Memory B cell (primary cell): ENCODE results near the gene GGT5.
"Not testable (repeated sequence)": the region's sequence is repeated elsewhere in the genome, so short reads cannot be mapped to it uniquely, and the experiment has no call there.

Experiments used
- ATAC-seq: fragments of 150-1000 bp; cut with Tn5 transposase; 2 replicates; pipeline ENCODE4 v1.10.0; 2021; ENCODE audit warnings: low read depth, mild to moderate bottlenecking, moderate library complexity
- DNase-seq, 2 donors: peaks; one replicate each; pipeline ENCODE4 v3.0.0; 2022; ENCODE audit warnings: low spot score in 2 of 2
- H3K27ac Mint-ChIP-seq: one replicate; pipeline ENCODE4 v1.8.0; 2022; ENCODE audit warnings: mild to moderate bottlenecking, moderate library complexity, mixed read lengths
- H3K27me3 Mint-ChIP-seq: one replicate; pipeline ENCODE4 v1.8.0; 2022; ENCODE audit warnings: mixed read lengths
- H3K36me3 Mint-ChIP-seq: one replicate; pipeline ENCODE4 v1.8.0; 2022; ENCODE audit warnings: mild to moderate bottlenecking, mixed read lengths
- H3K4me1 Mint-ChIP-seq: one replicate; pipeline ENCODE4 v1.8.0; 2022; ENCODE audit warnings: mixed read lengths
- H3K4me3 Mint-ChIP-seq: one replicate; pipeline ENCODE4 v1.8.0; 2022; ENCODE audit warnings: mild to moderate bottlenecking, moderate library complexity, mixed read lengths
- H3K9me3 Mint-ChIP-seq: one replicate; pipeline ENCODE4 v1.8.0; 2022; ENCODE audit warnings: mixed read lengths

GGT5 gene

GRCh38 chr22:24232725-24233124 is 12.2 kb downstream of the GGT5 start:
- Mint-ChIP-seq H3K27ac (no peak overlapping the region), H3K27me3 (no peaks in the 10 kb centered on the region), H3K36me3 (no peaks in the 10 kb centered on the region), H3K4me1 (peaks cover 4% of the 10 kb centered on the region), H3K9me3 (no peaks in the 10 kb centered on the region), H3K4me3 (no peak overlapping the region)
- ATAC-seq (no peak), DNase-seq (no peak)

DNA sequence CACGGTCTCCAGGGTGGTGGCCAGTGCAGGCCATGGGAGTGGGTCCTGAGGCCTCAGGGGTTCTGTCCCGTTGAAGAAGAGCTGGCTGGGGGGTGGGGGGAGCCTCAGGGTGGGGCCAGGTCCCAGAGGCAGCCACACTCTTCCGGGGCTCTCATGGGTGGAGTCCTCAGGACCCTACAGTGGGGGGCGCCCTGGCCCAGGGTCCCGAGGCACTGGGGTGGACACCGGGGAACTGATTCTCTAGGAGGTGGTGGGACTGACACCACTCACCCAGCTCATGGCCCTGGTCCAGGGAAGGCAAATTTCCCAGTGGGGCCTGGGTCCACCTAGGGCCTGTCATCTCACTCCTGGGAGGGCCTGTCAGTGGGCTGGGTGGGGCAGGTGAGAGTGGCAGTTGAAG is 12.8 kb downstream of the GGT5 start:
- DNase-seq (no peak), ATAC-seq (no peak)
- no peaks in the 10 kb centered on the region for H3K36me3 Mint-ChIP-seq
- H3K4me1 Mint-ChIP-seq: peaks cover 4% of the 10 kb centered on the region
- no peaks in the 10 kb centered on the region for H3K27me3 Mint-ChIP-seq
- H3K27ac Mint-ChIP-seq: no peak overlapping the region
- H3K4me3 Mint-ChIP-seq: no peak overlapping the region
- H3K9me3 Mint-ChIP-seq: no peaks in the 10 kb centered on the region

DNA sequence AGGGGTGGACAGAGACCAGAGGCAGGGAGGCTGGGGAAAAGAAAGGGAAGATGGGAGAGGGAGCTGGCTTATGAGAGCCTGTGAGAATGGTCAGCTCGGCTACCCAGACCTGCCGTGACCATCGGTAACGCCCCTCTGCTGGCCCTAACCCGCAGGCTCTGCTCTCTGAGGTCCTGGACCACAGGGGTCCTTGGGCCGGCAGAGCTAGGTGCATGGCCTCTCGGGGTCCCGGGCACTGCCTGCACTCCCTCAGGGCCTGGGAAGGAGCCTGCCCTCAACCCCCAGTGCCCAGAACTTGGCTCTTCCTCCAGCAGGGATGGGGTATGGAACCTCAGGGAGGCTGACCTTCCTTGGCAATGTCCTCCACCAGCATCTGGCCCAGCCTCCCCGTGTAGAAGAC is 13.2 kb downstream of the GGT5 start:
- Mint-ChIP-seq H3K27me3 (no peaks in the 10 kb centered on the region), H3K36me3 (no peaks in the 10 kb centered on the region), H3K4me3 (no peak overlapping the region), H3K27ac (no peak overlapping the region), H3K9me3 (no peaks in the 10 kb centered on the region), H3K4me1 (peaks cover 4% of the 10 kb centered on the region)
- no peak for DNase-seq
- no peak for ATAC-seq

DNA sequence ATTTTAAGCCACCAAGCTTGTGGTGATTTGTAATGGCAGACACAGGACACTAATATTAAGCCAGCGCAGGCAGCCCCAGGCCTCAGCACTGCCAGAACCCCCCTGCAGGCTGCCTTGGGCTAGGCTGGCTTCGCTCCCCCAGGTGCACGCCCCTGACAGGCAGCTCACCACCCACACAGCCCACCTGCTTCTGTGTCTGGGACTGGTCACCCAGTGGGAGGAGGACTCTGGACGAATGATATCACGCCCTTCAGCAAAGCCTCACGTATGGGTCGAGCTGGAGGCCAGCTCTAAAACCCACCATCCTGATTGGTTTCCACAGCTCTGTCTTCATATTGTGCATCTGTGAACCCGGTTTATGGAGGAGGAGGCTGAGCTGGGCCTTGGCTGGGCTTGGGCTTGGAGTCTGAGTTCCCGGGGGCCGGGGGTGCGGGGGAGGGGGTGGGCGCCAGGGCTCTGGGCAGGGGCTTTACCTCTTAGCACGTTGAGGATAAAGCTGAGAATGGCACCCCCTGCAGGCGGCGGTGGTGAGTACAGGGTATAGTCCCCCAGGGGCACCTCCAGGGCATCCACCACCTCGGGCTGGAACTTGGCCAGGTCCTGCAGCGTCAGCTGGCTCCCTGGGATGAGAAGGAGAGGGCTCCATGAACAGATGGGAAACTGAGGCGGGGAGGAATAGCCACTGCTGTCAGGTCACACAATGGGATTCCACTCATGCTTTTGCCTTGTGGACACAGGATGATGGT is 13.8 kb downstream of the GGT5 start:
- Mint-ChIP-seq H3K36me3 (no peaks in the 10 kb centered on the region), H3K4me1 (peaks cover 4% of the 10 kb centered on the region), H3K9me3 (no peaks in the 10 kb centered on the region), H3K4me3 (no peak overlapping the region), H3K27ac (no peak overlapping the region), H3K27me3 (no peaks in the 10 kb centered on the region)
- peak; percentile 84 for ATAC-seq
- peak; percentile 62 to 79 for DNase-seq

DNA sequence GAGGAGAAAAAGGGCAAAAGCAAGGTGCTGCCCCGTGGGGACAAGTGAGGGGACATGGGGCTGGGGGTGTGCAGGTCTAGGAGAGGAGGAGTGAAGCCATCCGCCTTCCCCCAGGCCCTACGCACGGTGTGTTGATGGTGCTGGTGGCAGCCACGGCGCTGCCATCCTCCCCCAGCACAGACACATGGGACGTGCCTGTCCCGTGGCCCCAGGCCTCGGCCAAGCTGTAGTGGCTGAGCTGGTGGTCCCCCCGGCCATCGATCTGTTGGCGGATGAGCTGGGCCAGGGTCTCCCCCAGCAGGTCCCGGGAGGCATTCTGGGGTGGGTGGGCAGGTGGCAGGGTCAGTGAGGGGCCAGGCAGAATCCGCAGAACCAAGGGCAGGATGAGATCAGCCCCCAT is 18.9 kb downstream of the GGT5 start:
- ATAC-seq: no peak
- H3K9me3 Mint-ChIP-seq: peaks cover 1% of the 10 kb centered on the region
- no peaks in the 10 kb centered on the region for H3K27me3 Mint-ChIP-seq
- no peaks in the 10 kb centered on the region for H3K4me1 Mint-ChIP-seq
- no peak overlapping the region for H3K4me3 Mint-ChIP-seq
- no peak overlapping the region for H3K27ac Mint-ChIP-seq
- no peaks in the 10 kb centered on the region for H3K36me3 Mint-ChIP-seq
- DNase-seq: no peak

DNA sequence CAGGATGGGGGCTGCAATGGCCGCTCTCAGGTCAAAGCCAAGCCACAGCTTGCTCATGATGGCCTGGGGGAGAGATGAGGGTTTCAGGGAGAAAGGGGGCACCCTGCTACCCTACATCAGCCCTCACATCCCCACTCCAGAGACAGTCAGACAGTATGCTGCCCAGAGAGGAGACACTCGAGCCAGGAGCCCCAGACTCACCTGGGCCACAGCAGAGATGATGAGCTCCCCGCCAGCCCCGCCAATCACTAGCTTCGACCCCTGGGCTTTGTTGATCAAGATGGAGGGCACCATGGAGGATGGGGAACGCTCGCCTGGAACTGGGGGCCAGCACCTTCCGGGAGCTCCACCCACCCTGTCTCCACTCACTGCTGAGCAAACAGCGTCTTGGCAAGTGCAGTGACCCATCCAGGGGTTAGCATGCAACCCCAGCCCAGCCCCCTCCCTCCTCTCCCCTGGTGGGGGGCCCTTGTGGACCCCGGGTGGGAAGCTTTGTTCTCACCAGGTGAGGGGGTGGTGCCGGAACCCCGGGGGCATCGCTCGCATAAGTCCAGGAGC is 19.8 kb downstream of the GGT5 start:
- Mint-ChIP-seq H3K27me3 (no peaks in the 10 kb centered on the region), H3K27ac (no peak overlapping the region), H3K4me3 (no peak overlapping the region), H3K4me1 (no peaks in the 10 kb centered on the region), H3K36me3 (no peaks in the 10 kb centered on the region), H3K9me3 (peaks cover 1% of the 10 kb centered on the region)
- ATAC-seq: no peak
- no peak for DNase-seq

DNA sequence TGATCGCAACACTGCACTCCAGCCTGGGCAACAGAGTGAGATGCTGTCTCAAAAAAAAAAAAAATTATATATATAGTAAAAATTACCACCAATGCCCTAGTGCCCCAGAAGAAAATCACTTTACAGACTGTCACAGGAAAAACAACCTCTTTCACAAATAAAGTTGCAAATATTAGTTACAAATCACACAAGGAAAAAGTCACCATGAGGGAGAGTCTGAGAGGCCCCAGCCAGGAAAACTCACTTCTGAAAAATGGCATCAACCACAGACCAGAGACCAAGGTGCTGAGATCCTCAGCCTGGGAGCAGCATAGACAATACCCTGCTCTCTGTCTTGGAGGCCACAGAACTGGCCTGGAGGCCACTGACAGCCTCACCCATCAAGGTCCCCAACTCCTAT is 20.4 kb downstream of the GGT5 start:
- H3K4me3 Mint-ChIP-seq: no peak overlapping the region
- H3K4me1 Mint-ChIP-seq: no peaks in the 10 kb centered on the region
- H3K27me3 Mint-ChIP-seq: no peaks in the 10 kb centered on the region
- ATAC-seq (no peak), DNase-seq (no peak)
- H3K36me3 Mint-ChIP-seq: no peaks in the 10 kb centered on the region
- H3K9me3 Mint-ChIP-seq: peaks cover 1% of the 10 kb centered on the region
- no peak overlapping the region for H3K27ac Mint-ChIP-seq

- peaks cover 1% of the 10 kb centered on the region for H3K27me3 Mint-ChIP-seq
- H3K4me3 Mint-ChIP-seq: no peak overlapping the region
- no peaks in the 10 kb centered on the region for H3K36me3 Mint-ChIP-seq
- ATAC-seq (no peak), DNase-seq (no peak)
- H3K4me1 Mint-ChIP-seq: no peaks in the 10 kb centered on the region
- H3K9me3 Mint-ChIP-seq: peaks cover 1% of the 10 kb centered on the region
- H3K27ac Mint-ChIP-seq: no peak overlapping the region
Observed at GRCh38 chr22:24219750-24220149, 25.1 kb downstream of the GGT5 start.

DNA sequence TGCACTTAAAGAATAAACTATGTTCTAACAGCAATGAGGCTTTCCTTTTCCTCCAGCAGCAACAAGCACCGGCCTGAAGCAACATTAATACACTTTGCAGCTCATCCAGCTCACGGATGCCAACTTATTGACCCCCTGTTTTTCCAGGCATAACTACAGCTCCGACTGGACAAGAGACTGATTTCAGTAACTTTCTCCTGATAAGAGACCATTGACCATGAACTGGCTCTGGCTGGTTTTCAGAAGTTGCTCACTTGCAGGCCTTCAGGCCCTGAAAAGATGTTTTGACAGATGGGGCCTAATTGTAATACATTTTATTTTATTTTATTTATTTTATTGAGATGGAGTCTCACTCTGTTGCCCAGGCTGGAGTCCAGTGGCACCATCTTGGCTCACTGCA is 27.5 kb downstream of the GGT5 start:
- Mint-ChIP-seq H3K9me3 (no peaks in the 10 kb centered on the region), H3K27ac (no peak overlapping the region), H3K4me3 (no peak overlapping the region), H3K36me3 (no peaks in the 10 kb centered on the region), H3K4me1 (no peaks in the 10 kb centered on the region), H3K27me3 (peaks cover 5% of the 10 kb centered on the region)
- DNase-seq (no peak), ATAC-seq (no peak)

- H3K27ac Mint-ChIP-seq: no peak overlapping the region
- no peak for DNase-seq
- ATAC-seq: no peak
- no peaks in the 10 kb centered on the region for H3K4me1 Mint-ChIP-seq
- no peak overlapping the region for H3K4me3 Mint-ChIP-seq
- no peaks in the 10 kb centered on the region for H3K36me3 Mint-ChIP-seq
- H3K9me3 Mint-ChIP-seq: no peaks in the 10 kb centered on the region
- H3K27me3 Mint-ChIP-seq: peaks cover 5% of the 10 kb centered on the region
Observed at GRCh38 chr22:24216541-24217209, 28.2 kb downstream of the GGT5 start.

- DNase-seq (no peak), ATAC-seq (no peak)
- no peak overlapping the region for H3K4me3 Mint-ChIP-seq
- no peak overlapping the region for H3K27ac Mint-ChIP-seq
- no peaks in the 10 kb centered on the region for H3K4me1 Mint-ChIP-seq
- H3K27me3 Mint-ChIP-seq: peaks cover 5% of the 10 kb centered on the region
- H3K9me3 Mint-ChIP-seq: no peaks in the 10 kb centered on the region
- H3K36me3 Mint-ChIP-seq: no peaks in the 10 kb centered on the region
Observed at GRCh38 chr22:24214467-24215285, 30.2 kb downstream of the GGT5 start.

GRCh38 chr22:24213111-24213510 is 31.8 kb downstream of the GGT5 start:
- not testable (repeated sequence) for H3K4me1 Mint-ChIP-seq, H3K27me3 Mint-ChIP-seq, ATAC-seq, H3K27ac Mint-ChIP-seq, H3K36me3 Mint-ChIP-seq, H3K4me3 Mint-ChIP-seq, H3K9me3 Mint-ChIP-seq, DNase-seq

GRCh38 chr22:24211716-24212115 is 33.2 kb downstream of the GGT5 start:
- not testable (repeated sequence) for ATAC-seq, H3K36me3 Mint-ChIP-seq, H3K4me3 Mint-ChIP-seq, H3K4me1 Mint-ChIP-seq, H3K27me3 Mint-ChIP-seq, H3K9me3 Mint-ChIP-seq, DNase-seq, H3K27ac Mint-ChIP-seq

GRCh38 chr22:24210409-24210808 is 34.5 kb downstream of the GGT5 start:
- not testable (repeated sequence) for H3K9me3 Mint-ChIP-seq, H3K36me3 Mint-ChIP-seq, ATAC-seq, H3K27ac Mint-ChIP-seq, H3K27me3 Mint-ChIP-seq, H3K4me3 Mint-ChIP-seq, DNase-seq
- peaks cover 12% of the 10 kb centered on the region for H3K4me1 Mint-ChIP-seq
